ENCODE measurements around the gene TRMT10B.

GRCh38 chr9:37811906-37812476 is 58.4 kb downstream of the TRMT10B start:
- no peak for TF ChIP-seq GATA2 (IDR thresholded peaks at IDR 0.05; ENCODE audit: low read depth, low read length)
- TF ChIP-seq GATA3 (IDR thresholded peaks at IDR 0.05; ENCODE audit: low read depth, low read length), result no peak
